H1 (cell line): ENCODE results near the gene ANKH. TPM values are rescaled to one million over a fixed set of nuclear protein-coding genes. Genes with fewer than 3 reads are reported as not detected.

Experiments
- CTCF ChIA-PET: fragments of 300-600 bp; sonication (Branson Sonifier 250); formaldehyde crosslinking; loops from one replicate; lab custom pipeline; 2021; ENCODE audit not compliant: partially characterized antibody; lab: Charles Lee
- POLR2A ChIA-PET: fragments of 300-600 bp; sonication (Branson Sonifier 250); formaldehyde crosslinking; loops from one replicate; lab custom pipeline; 2021; ENCODE audit warnings: inconsistent platforms; ENCODE audit not compliant: partially characterized antibody; lab: Charles Lee
- DNase-seq, 2 experiments: peaks; one replicate each; pipeline versions ENCODE4 v3.0.0 to v3.0.0-alpha.2; 2010 to 2022; ENCODE audit warnings: low spot score in 2 of 2, low read depth in 1 of 2, mixed read lengths in 1 of 2
- FAIRE-seq: peaks from 2 replicates; lab custom pipeline; 2011; peaks lifted over from hg19 to GRCh38; lab: Jason Lieb, UNC
- H2AFZ ChIP-seq: 2 replicates; pipeline ENCODE4 v1.8.1; 2012; ENCODE audit warnings: low read length, inconsistent platforms
- H2AK5ac ChIP-seq: 2 replicates; pipeline ENCODE4 v1.6.1; 2013; ENCODE audit warnings: low read depth, low read length
- H2BK120ac ChIP-seq: replicated peaks from 2 replicates; pipeline ENCODE3; 2013; ENCODE audit warnings: low read depth, low read length, inconsistent platforms
- H2BK12ac ChIP-seq: 2 replicates; pipeline ENCODE4 v1.6.1; 2013; ENCODE audit warnings: low read depth, low read length
- H2BK15ac ChIP-seq: 2 replicates; pipeline ENCODE4 v1.6.1; 2013; ENCODE audit warnings: low read length
- H2BK20ac ChIP-seq: 2 replicates; pipeline ENCODE4 v1.6.1; 2013; ENCODE audit warnings: low read length
- H2BK5ac ChIP-seq: 2 replicates; pipeline ENCODE4 v1.6.1; 2013; ENCODE audit warnings: low read depth, low read length
- H3K14ac ChIP-seq: 2 replicates; pipeline ENCODE4 v1.6.1; 2013; ENCODE audit warnings: inconsistent platforms; ENCODE audit not compliant: insufficient read length
- H3K18ac ChIP-seq: 2 replicates; pipeline ENCODE4 v1.6.1; 2013; ENCODE audit warnings: low read length; ENCODE audit errors: extremely low read depth
- H3K23ac ChIP-seq: 2 replicates; pipeline ENCODE4 v1.6.1; 2013; ENCODE audit warnings: inconsistent platforms; ENCODE audit not compliant: insufficient read length
- H3K23me2 ChIP-seq: 2 replicates; pipeline ENCODE4 v1.6.1; 2013; ENCODE audit warnings: low read depth, low read length
- H3K27ac ChIP-seq: 2 replicates; pipeline ENCODE4 v1.6.1; 2011; ENCODE audit warnings: low read depth, low read length, inconsistent platforms
- H3K27me3 ChIP-seq, 4 experiments: replicated peaks in 1 of 4; 1 replicate in 1 of 4; 2 replicates in 3 of 4; pipeline versions ENCODE4 v1.6.1 to v1.8.1; 2011 to 2013; ENCODE audit warnings: low read length in 3 of 4, mild to moderate bottlenecking in 3 of 4, inconsistent platforms in 2 of 4, mixed read lengths in 2 of 4, moderate library complexity in 1 of 4; ENCODE audit not compliant: control insufficient read depth in 3 of 4, insufficient read depth in 3 of 4; ENCODE audit errors: extremely low read depth in 1 of 4
- H3K36me3 ChIP-seq, 4 experiments: 2 replicates each; pipeline versions ENCODE4 v1.6.1 to v1.8.1; 2011 to 2013; ENCODE audit warnings: mild to moderate bottlenecking in 4 of 4, low read length in 3 of 4, moderate library complexity in 2 of 4, control low read depth in 1 of 4, inconsistent platforms in 1 of 4; ENCODE audit not compliant: insufficient read depth in 4 of 4, control insufficient read depth in 2 of 4
- H3K4ac ChIP-seq: replicated peaks from 2 replicates; pipeline ENCODE3; 2013; ENCODE audit warnings: low read length, low read depth, mixed read lengths, inconsistent platforms; ENCODE audit not compliant: insufficient read length
- H3K4me1 ChIP-seq, 4 experiments: replicated peaks in 1 of 4; 1 replicate in 1 of 4; 2 replicates in 3 of 4; pipeline versions ENCODE4 v1.6.1 to v1.8.1; 2011 to 2013; ENCODE audit warnings: low read length in 3 of 4, inconsistent platforms in 2 of 4, mixed read lengths in 1 of 4; ENCODE audit not compliant: insufficient read depth in 4 of 4, control insufficient read depth in 3 of 4
- H3K4me2 ChIP-seq, 2 experiments: 2 replicates each; pipeline versions ENCODE4 v1.6.1 to v1.8.1; 2011 to 2013; ENCODE audit warnings: low read depth in 2 of 2, low read length in 2 of 2, control low read depth in 1 of 2, inconsistent platforms in 1 of 2, mild to moderate bottlenecking in 1 of 2; ENCODE audit not compliant: insufficient read depth in 1 of 2
- H3K4me3 ChIP-seq, 4 experiments: fragments of 200-600, 300-600 bp in 1 of 4; sonication (generic), shearing (Covaris generic), sonication (Bioruptor Twin) in 1 of 4; 2 replicates each; pipeline versions ENCODE4 v1.5.1 to v1.8.1; 2011 to 2016; ENCODE audit warnings: low read length in 4 of 4, low read depth in 3 of 4, control low read depth in 2 of 4, inconsistent platforms in 2 of 4, mild to moderate bottlenecking in 2 of 4, mixed read lengths in 1 of 4, moderate library complexity in 1 of 4; ENCODE audit not compliant: insufficient read depth in 2 of 4; ENCODE audit errors: extremely low read depth in 1 of 4
- H3K56ac ChIP-seq: replicated peaks from 2 replicates; pipeline ENCODE3; 2013; ENCODE audit warnings: low read depth, mild to moderate bottlenecking, mixed read lengths, low read length, inconsistent platforms; ENCODE audit not compliant: insufficient read length
- H3K79me1 ChIP-seq: 2 replicates; pipeline ENCODE4 v1.6.1; 2013; ENCODE audit warnings: low read depth, low read length, control low read depth
- H3K79me2 ChIP-seq, 2 experiments: 2 replicates each; pipeline versions ENCODE4 v1.6.1 to v1.8.1; 2012 to 2013; ENCODE audit warnings: low read length in 2 of 2, mild to moderate bottlenecking in 2 of 2, inconsistent platforms in 1 of 2; ENCODE audit not compliant: insufficient read depth in 2 of 2, control insufficient read depth in 1 of 2
- H3K9ac ChIP-seq, 4 experiments: replicated peaks in 1 of 4; 1 replicate in 1 of 4; 2 replicates in 3 of 4; pipeline versions ENCODE4 v1.6.1 to v1.8.1; 2011 to 2013; ENCODE audit warnings: low read depth in 3 of 4, low read length in 3 of 4, control low read depth in 2 of 4, mild to moderate bottlenecking in 2 of 4, moderate library complexity in 2 of 4, inconsistent platforms in 1 of 4; ENCODE audit errors: extremely low read depth in 1 of 4
- H3K9me3 ChIP-seq, 2 experiments: 2 replicates each; pipeline versions ENCODE4 v1.6.1 to v1.8.1; 2012 to 2013; ENCODE audit warnings: mild to moderate bottlenecking in 2 of 2, moderate library complexity in 2 of 2, control low read depth in 1 of 2, inconsistent platforms in 1 of 2, low read depth in 1 of 2, low read length in 1 of 2, mixed read lengths in 1 of 2; ENCODE audit not compliant: insufficient read depth in 2 of 2
- H4K20me1 ChIP-seq, 2 experiments: replicated peaks in 1 of 2; 2 replicates each; pipeline versions ENCODE3 to v1.8.1; 2011 to 2013; ENCODE audit warnings: inconsistent platforms in 2 of 2, low read length in 2 of 2, mild to moderate bottlenecking in 1 of 2; ENCODE audit not compliant: insufficient read depth in 2 of 2, control insufficient read depth in 1 of 2
- H4K5ac ChIP-seq: 2 replicates; pipeline ENCODE4 v1.6.1; 2013; ENCODE audit warnings: low read length, low read depth, mixed read lengths, inconsistent platforms; ENCODE audit not compliant: insufficient read length
- H4K8ac ChIP-seq: 2 replicates; pipeline ENCODE4 v1.8.0; 2013; ENCODE audit warnings: mild to moderate bottlenecking, moderate library complexity, low read length, inconsistent platforms; ENCODE audit not compliant: insufficient read depth; ENCODE audit errors: extremely low read depth
- H4K91ac ChIP-seq: replicated peaks from 2 replicates; pipeline ENCODE3; 2013; ENCODE audit warnings: low read length, mixed read lengths, inconsistent platforms; ENCODE audit not compliant: insufficient read length
- ASH2L ChIP-seq: fragments of 200-600, 300-600 bp; sonication (generic); IDR thresholded peaks from one replicate; pipeline ENCODE4 v1.7.1; 2017; ENCODE audit warnings: low read length
- ATF2 ChIP-seq: IDR thresholded peaks from 2 replicates; pipeline ENCODE4 v1.6.1; 2012; ENCODE audit warnings: low read length, inconsistent platforms
- BCL11A ChIP-seq, 2 experiments: IDR thresholded peaks; one replicate each; pipeline ENCODE4 v1.6.1; 2011; ENCODE audit warnings: low read depth in 2 of 2, low read length in 2 of 2, mild to moderate bottlenecking in 2 of 2
- CREB1 ChIP-seq: IDR thresholded peaks from 2 replicates; pipeline ENCODE4 v1.6.1; 2012; ENCODE audit warnings: inconsistent platforms
- CTCF ChIP-seq, 3 experiments: IDR thresholded peaks; 1 replicate in 2 of 3; 2 replicates in 1 of 3; pipeline versions ENCODE4 v1.5.1 to v1.6.1; 2011; ENCODE audit warnings: low read length in 3 of 3, mild to moderate bottlenecking in 3 of 3, inconsistent platforms in 2 of 3, low read depth in 1 of 3, moderate library complexity in 1 of 3; ENCODE audit not compliant: insufficient read depth in 1 of 3; ENCODE audit errors: control extremely low read depth in 1 of 3
- HDAC6 ChIP-seq: IDR thresholded peaks from one replicate; pipeline ENCODE4 v1.7.1; 2012; ENCODE audit warnings: low read depth, mild to moderate bottlenecking, inconsistent platforms, low read length, moderate library complexity
- JUND ChIP-seq: IDR thresholded peaks from 2 replicates; pipeline ENCODE4 v1.6.1; 2011; ENCODE audit warnings: mild to moderate bottlenecking, improper control_type of control experiment, low read length
- NRF1 ChIP-seq: IDR thresholded peaks from 2 replicates; pipeline ENCODE4 v1.6.1; 2011; ENCODE audit warnings: mild to moderate bottlenecking, low read depth, low read length, improper control_type of control experiment
- SUZ12 ChIP-seq: fragments of 200-600 bp; sonication (generic); IDR thresholded peaks from 2 replicates; pipeline ENCODE4 v1.6.1; 2012; ENCODE audit warnings: mild to moderate bottlenecking, inconsistent platforms, low read length, moderate library complexity, mixed read lengths
- TCF12 ChIP-seq: IDR thresholded peaks from 2 replicates; pipeline ENCODE4 v1.6.1; 2011; ENCODE audit warnings: low read depth, mild to moderate bottlenecking, low read length
- WGBS, 2 experiments: shearing (Covaris generic) in 1 of 2; methylation state at CpG; one replicate each; pipeline versions ENCODE4 v1.1.6 to v1.1.7; 2013 to 2015; ENCODE audit warnings: low lambda C conversion rate in 2 of 2, mixed read lengths in 2 of 2, inconsistent platforms in 1 of 2, low coverage in 1 of 2, missing lambda C conversion rate in 1 of 2; ENCODE audit not compliant: insufficient replicate concordance in 2 of 2, insufficient coverage in 1 of 2, insufficient read length in 1 of 2; ENCODE audit errors: extremely low coverage in 1 of 2, missing lambda C conversion rate in 1 of 2; 5-methylcytosine and 5-hydroxymethylcytosine counted together
- polyA plus RNA-seq, 7 experiments: library from polyadenylated mRNA; depleted of rRNA in 3 of 7; stranded (reverse) in 5 of 7; unstranded in 2 of 7; fragments of >200 nt in 5 of 7; fragments of 200-250 nt in 2 of 7; gene quantifications; 1 replicate in 5 of 7; 2 replicates in 1 of 7; 4 replicates in 1 of 7; pipeline versions ENCODE4 v1.2.1 to v1.2.3, GENCODE V29; 2011 to 2013; ENCODE audit warnings: missing spikeins in 2 of 7, mixed read lengths in 2 of 7
- total RNA-seq: library from RNA; stranded (reverse); fragmentation: NEBNext Ultra II Directional; extraction: Animal tissue kit (Norgen Biotek cat#: 25700); gene quantifications from 2 replicates; pipeline ENCODE4 v1.2.1, GENCODE V29; 2021

The ANKH gene
- total and polyA plus RNA-seq, 2 of the 8 experiments (the other 6 are each of a cell fraction or from before 2014, with no cell fraction given) = 5.3 to 13.0 TPM

- H3K79me2 ChIP-seq = no peaks in the 10 kb centered on the region
- H3K79me1 ChIP-seq = no peaks in the 10 kb centered on the region
- H4K20me1 ChIP-seq = no peaks in the 10 kb centered on the region
- H2AK5ac ChIP-seq = no peak overlapping the region
- no peak overlapping the region for H2BK15ac ChIP-seq
- no peak overlapping the region for H3K23ac ChIP-seq
- H3K4ac ChIP-seq = no peak overlapping the region
- WGBS, 2 experiments = 93% methylated on average over 7 of the region's 7 CpGs; no CpG with 5 or more reads in 1 of the 2 experiments
- H3K56ac ChIP-seq = no peak overlapping the region
- H3K23me2 ChIP-seq = no peaks in the 10 kb centered on the region
- H3K27ac ChIP-seq = no peak overlapping the region
- H3K14ac ChIP-seq = no peak overlapping the region
- H4K91ac ChIP-seq = no peak overlapping the region
- FAIRE-seq = no peak
- POLR2A ChIA-PET = no interaction called here
- H3K27me3 ChIP-seq = no peaks in the 10 kb centered on the region
- no peaks in the 10 kb centered on the region for H3K4me1 ChIP-seq
- no peak overlapping the region for H2BK5ac ChIP-seq
- no peak for DNase-seq
- no peak overlapping the region for H3K4me2 ChIP-seq
- no peak overlapping the region for H2BK20ac ChIP-seq
- no peak overlapping the region for H2BK120ac ChIP-seq
- no peak overlapping the region; a peak in 1 of 7 replicates for H3K9ac ChIP-seq
- CTCF ChIA-PET = no interaction called here
- H4K8ac ChIP-seq = no peak overlapping the region
- H3K36me3 ChIP-seq = no peaks in the 10 kb centered on the region
- H3K4me3 ChIP-seq = no peak overlapping the region
- no peak overlapping the region; the same call in 1 of the 2 replicates for H2AFZ ChIP-seq
- H2BK12ac ChIP-seq = no peak overlapping the region
- H4K5ac ChIP-seq = no peak overlapping the region
- no peak overlapping the region for H3K18ac ChIP-seq
- no peaks in the 10 kb centered on the region for H3K9me3 ChIP-seq
- TF ChIP-seq JUND = no peak
- TF ChIP-seq TCF12 = no peak
- TF ChIP-seq CTCF (IDR thresholded peaks at IDR 0.05; ENCODE audit: control extremely low read depth in 1 of 3, insufficient read depth in 1 of 3, low read depth in 1 of 3, low read length in 3 of 3) = no peak
- TF ChIP-seq CREB1 = no peak
- TF ChIP-seq SUZ12 = no peak
- TF ChIP-seq ASH2L = no peak
- TF ChIP-seq NRF1 = no peak
- TF ChIP-seq HDAC6 = no peak
- TF ChIP-seq BCL11A (IDR thresholded peaks at IDR 0.05; ENCODE audit: low read depth in 2 of 2, low read length in 2 of 2) = no peak
- TF ChIP-seq ATF2 = no peak
Measured at GRCh38 chr5:14914193-14914592, 42.6 kb upstream of the ANKH start.
